GM23248 (cell line): ENCODE data around the gene PNPLA7.

Experiments used
- EZH2 ChIP-seq: fragments of 200-600 bp; sonication (generic); IDR thresholded peaks from 2 replicates; pipeline ENCODE4 v1.6.1; 2018; ENCODE audit warnings: antibody characterized with exemption, mild to moderate bottlenecking; ENCODE audit not compliant: insufficient read depth, poor library complexity, severe bottlenecking
- EZH2phosphoT487 ChIP-seq: fragments of 200-600 bp; sonication (generic); IDR thresholded peaks from 2 replicates; pipeline ENCODE4 v1.6.1; 2018; ENCODE audit warnings: antibody characterized with exemption, moderate library complexity, mild to moderate bottlenecking, low read depth; ENCODE audit not compliant: insufficient read depth

DNA sequence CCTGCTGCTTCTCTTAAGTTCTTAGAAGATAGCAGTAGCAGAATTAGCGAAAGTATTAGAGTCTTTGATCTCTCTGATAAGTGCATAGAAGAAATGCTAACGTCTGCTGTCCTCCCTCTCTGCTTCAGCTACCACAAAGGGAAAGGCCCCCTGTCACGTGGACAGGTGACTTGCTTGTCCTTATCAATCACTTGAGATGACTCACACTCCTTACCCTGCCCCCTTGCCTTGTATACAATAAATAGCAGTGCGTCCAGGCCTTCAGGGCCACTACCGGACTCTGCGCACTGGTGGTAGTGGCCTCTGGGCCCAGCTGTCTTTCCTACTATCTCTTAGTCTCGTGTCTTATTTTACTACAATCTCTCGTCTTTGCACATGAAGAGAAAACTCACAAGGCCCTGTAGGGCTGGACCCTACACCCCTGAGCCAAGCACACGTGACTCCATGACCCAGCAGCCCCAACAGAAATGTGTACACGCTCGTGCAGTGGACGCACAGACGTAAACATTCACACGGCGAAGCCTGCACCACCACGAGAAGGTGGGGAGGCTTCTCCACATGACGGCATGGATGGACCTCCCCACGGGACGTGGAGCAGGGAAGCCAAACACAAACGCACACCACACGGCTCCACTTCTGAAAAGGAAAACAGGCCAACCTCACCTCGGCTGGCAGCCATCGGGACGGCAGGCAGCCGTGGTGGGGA is 38.3 kb downstream of the PNPLA7 start:
- TF ChIP-seq EZH2: no peak
- no peak for TF ChIP-seq EZH2phosphoT487
